HG03521 (cell line): Measurements from ENCODE around the gene GRIK4.

Experiments
- ATAC-seq: cut with Tn5 transposase; IDR thresholded peaks from one replicate; pipeline ENCODE4 v1.9.1; 2021; ENCODE audit warnings: mild to moderate bottlenecking, moderate library complexity; ENCODE audit not compliant: unreplicated experiment

Gene GRIK4

GRCh38 chr11:120869097-120869496 is 357.5 kb downstream of the GRIK4 start:
- no peak for ATAC-seq

DNA sequence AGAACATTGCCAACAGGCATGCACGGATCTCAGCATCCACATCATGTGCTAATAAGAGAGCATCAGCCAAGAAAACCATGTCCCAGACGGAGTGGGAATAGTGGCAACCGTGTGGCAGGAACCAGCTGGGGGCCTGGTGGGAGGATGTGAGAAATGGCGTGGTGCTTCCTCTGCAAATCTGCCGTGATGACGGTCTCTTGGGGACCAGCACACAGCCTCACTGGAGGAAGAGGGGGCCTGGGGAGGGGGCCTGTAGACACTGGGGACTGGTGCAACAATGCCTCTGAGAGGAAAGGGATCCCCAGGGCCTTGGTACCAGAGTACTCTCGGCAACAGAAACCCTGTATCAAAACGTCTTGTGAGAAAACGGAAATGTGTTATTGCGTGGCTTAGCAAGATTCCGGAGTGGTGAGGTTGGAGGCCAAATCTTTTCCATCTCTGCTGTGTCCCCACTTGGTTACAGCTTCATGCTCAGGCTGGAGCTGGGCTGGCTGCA is 358.0 kb downstream of the GRIK4 start:
- ATAC-seq = no peak

DNA sequence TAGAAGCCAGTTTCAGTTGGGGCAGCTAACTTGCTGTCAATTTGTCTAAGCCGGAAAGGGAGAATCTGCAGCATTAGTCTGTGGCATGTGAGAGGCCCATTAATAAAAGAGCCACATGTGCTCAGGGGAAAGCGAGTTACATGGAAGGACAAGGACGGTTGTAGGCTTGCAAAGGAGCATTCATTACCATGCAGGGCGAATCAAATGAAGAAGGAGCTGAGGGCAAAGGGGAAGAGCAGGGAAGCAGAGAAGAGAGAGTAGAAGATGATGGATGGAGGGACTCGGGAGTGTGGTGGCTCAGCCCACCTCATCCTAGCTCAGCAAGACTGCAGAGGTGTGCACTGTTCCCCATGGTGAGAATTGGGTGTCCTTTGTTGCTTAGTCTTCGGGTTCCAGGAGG is 359.6 kb downstream of the GRIK4 start:
- no peak for ATAC-seq

DNA sequence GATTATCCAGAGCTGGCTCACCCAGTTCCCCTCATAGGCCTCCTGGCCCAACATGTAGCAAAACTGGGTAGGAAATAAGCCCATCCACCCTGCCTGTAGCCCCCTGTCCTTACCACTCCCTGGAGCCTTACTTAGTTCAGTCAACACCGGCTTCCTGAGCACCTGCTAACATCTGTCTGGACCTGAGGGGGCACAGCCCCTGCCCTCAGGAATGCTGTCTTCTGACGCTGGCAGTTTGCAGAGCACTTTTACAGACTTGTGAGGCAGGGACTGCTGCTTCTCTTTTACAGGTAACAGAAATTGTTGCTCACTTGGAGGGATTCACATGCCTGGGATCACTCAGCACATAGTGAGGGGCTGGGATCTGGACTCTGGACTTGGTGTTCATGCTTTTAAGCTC is 360.4 kb downstream of the GRIK4 start:
- no peak for ATAC-seq

DNA sequence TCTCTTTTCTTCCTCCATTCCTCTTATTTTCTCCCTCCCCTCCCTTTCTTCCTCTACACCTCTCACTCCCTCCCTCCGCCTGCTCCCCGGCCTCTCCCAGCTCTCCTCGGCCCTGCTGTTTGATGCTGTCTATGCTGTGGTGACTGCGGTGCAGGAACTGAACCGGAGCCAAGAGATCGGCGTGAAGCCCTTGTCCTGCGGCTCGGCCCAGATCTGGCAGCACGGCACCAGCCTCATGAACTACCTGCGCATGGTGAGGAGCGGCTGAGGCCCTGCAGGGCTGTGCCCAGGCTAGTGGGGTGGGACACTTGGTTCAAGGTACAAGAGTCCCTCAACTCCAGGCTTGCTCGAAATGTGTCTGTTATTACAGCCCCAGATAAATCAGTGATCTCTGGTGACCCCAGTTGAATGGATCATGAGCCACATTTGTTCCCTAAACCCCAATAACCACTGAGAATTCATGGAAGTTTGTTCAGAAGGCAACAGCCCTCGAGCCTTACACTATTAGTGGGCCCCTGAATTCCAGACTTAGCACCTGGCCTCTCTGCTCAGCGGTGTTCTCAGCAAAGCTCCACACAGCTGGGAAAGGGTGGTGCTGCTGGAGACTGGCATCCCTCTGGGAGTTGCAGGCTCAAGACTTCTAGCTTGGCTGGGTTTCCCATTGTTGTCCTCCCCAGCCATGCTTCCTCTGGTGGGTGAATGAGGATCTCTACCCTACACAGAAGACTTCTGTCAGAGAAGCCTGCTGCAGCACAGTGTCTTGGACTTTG is 362.6 kb downstream of the GRIK4 start:
- ATAC-seq = no peak

DNA sequence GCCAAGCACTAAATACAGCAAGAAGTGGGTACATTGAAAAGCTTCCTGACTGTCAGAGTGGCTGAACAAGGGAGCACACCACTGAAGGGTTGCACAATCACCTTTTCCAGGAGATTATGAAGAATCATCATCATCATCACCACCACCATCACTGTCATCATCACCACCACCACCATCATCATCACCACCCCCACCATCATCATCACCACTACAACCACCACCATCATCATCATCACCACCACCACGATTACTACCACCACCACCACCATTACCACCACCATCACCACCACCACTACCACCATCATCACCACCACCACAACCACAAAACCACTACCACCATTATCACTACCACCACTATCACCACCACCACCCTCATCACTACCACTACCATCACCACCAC is 364.4 kb downstream of the GRIK4 start:
- no peak for ATAC-seq

DNA sequence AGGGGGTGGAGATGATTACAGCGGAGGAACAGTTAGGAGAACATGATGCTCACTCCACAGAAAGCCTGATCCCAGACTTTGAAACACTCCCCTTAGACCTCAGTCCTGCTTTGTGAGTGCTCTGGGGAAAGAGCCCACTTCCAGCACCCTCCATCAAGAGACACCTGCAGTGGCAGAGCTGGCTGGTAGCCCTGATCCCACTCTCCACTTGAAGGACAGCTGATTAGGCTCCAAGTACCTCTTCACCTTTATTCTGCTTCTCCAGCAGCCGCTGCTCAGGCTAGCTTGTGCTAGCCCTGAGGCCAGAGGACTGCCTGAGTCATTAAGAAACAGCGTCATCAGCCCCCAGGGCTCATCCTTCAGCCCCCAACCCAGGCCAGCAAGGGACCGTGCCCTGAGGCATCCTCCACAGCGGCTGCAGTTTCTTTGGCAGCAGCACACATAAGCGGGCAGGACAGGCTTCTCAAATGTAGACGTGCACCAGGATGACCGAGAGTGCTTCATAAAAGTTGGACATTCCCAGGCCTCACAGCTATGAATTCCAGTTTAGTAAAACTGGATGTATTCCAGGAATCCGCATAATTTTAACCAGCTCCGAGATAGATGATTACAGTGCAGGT is 366.3 kb downstream of the GRIK4 start:
- no peak for ATAC-seq

GRCh38 chr11:120878781-120879180 is 367.2 kb downstream of the GRIK4 start:
- ATAC-seq = no peak

GRCh38 chr11:120880498-120881175 is 369.1 kb downstream of the GRIK4 start:
- no peak for ATAC-seq

DNA sequence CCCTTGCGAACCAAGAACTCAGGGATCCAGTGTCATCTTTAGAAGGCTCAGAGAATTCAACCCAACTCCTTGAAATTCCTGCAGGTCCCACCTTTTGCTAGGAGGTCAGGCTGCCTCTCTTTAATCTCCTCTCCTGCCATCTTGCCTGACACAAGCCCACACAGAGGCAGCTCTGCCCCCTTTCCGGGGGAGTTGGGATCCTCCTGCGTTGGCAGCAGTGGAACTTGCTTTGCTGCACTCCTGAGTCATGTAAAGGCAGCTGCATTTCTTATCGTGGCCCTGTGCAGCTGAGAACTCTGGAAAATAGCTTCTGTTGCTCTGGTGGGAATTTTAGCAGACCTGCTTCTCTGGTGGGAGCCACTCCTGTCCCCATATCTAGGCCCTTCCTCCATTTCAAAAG is 370.0 kb downstream of the GRIK4 start:
- ATAC-seq = no peak

- ATAC-seq = no peak
Measured at GRCh38 chr11:120882175-120882574, 370.6 kb downstream of the GRIK4 start.

DNA sequence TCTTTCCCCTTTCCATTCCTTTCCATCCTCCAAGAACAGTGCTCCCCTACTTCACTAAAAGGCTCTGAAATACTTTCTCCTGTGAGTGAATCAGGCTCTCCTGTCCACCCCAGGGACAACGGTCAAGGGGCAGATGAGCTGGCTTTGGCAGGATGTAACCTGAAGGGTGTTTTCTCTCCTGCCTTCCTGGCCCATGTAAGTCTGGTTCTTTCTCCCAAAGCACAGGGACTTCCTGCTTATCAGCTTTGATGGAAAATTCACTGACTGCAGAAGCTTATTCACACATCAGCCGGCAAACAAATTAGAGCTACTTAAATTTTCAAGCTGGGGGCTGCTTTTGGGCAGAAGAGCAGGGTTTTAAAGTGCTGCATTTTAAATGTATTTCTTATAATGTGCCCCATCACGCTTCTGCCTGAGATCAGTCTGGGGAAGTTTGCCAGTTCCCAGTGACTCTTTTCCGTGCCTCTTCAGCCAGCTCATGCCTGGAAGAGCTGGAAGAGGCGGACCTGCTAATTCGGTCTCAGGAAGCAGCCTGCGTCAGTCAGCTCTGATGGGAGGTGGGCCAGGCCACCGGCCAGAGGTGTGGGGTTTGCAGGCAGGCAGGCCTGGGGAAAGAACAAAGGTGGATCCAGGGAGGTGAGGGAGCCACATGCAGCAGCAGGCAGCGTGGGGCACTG is 372.0 kb downstream of the GRIK4 start:
- no peak for ATAC-seq

GRCh38 chr11:120884154-120885020 is 372.8 kb downstream of the GRIK4 start:
- ATAC-seq = no peak

DNA sequence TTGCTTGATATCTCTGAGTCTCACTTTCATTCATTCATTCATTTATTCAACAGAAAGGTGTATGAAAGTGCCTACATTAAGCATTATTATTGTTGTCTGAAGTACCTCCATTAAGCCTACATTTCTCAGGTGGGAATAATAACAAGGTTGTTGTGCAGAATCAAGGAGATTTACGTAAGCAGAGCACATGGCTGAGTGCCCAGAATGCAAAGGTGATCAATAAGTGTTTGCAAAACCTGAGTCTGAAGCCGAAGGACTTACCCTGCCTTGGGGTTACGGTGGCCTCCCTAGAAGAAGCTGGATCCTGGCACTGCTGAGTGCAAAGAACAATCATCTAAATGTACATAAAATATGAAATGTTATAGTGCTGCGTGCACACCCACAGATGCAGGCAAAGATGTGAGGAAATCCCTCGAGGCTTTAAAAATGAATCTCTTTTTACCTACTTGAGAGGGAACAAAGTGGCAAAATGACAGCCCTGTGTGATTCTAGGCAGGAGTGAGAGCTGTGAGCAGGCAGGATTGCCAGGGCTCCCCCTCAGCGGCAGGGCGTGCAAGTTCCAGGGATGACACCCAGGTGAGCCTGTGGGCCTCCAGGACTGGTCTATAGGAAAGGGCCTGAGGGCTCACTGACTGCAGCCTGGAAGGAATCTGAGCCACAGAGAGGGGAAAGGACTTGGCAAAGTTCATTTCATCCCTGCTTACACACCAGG is 379.2 kb downstream of the GRIK4 start:
- no peak for ATAC-seq

DNA sequence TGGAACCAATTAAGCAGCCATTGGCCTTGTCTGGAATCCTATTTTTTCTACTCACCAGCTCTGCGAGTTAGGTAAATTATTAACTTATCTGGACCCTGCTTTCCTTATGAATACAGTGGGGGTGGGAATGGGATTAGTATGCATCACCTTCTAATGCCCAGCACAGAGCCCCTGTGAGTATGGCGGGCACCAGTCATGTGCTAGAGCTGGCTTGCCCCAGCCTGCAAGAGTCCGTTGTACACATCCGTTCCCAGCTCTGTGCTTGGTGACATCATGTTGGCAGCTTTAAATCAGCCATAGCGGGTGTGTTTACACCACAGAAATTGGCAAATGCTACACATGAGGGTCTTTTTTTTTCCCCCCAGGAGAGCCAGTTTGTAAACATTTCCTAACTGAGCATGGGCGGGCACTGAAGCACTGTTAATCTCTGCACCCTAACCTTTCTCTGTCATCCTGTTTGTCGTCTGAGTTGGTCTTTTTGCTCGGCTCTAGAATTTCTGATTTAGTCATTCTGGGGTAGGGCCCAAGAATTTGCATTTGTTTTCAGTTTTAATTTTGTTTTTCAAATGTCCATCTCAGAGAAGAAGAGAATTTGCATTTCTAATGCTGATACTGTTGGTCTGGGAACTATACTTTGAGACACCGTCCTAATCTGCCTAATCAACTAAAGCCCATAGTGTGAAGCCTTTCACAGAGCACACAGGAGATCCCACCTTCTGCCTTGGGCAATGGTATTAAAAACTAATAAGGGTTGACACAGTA is 382.1 kb downstream of the GRIK4 start:
- peak; percentile 53 for ATAC-seq

GRCh38 chr11:120894202-120894985 is 382.8 kb downstream of the GRIK4 start:
- no peak for ATAC-seq

DNA sequence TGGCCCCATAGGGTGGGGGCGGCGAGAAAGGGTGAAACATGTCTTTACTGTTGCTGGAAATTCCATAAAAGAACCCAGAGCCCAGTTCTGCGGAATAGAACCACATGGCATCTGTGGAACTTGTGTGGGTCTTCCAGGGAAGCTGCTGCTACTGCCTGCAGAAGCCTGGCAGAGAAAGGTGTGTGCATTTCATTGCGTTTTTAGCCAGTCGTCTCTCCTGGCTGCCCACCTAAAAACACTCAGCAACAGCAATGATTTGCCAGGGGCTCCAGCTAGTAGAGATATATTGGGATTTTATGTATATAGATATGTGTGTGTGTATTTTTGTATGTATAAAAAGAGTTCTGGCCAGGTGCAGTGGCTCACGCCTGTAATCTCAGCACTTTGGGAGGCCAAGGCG is 385.1 kb downstream of the GRIK4 start:
- ATAC-seq = no peak

- ATAC-seq = no peak
Measured at GRCh38 chr11:120898568-120898967, 387.0 kb downstream of the GRIK4 start.
